Measurements from ENCODE around the gene RNASEH2C.

- TF ChIP-seq POLR2AphosphoS5 (IDR thresholded peaks at IDR 0.05; ENCODE audit: low read depth, low read length) (no peak), USF1 (IDR thresholded peaks at IDR 0.05; ENCODE audit: borderline replicate concordance, low read depth) (no peak), CTCF (IDR thresholded peaks at IDR 0.05) (no peak), GATA2 (CRISPR knock-in tag; IDR thresholded peaks at IDR 0.05) (no peak), ELF1 (IDR thresholded peaks at IDR 0.05) (no peak), GABPA (IDR thresholded peaks at IDR 0.05; ENCODE audit: low read depth) (no peak), RFX5 (IDR thresholded peaks at IDR 0.05; ENCODE audit: low read length) (no peak), ZBTB33 (IDR thresholded peaks at IDR 0.05; ENCODE audit: borderline replicate concordance, low read depth) (no peak), RAD21 (IDR thresholded peaks at IDR 0.05; ENCODE audit: low read length) (no peak), YY1 (IDR thresholded peaks at IDR 0.05; ENCODE audit: low read depth) (no peak), EZH2phosphoT487 (IDR thresholded peaks at IDR 0.05; ENCODE audit: borderline replicate concordance, low read depth) (no peak)
Observed at GRCh38 chr11:65744699-65745042, 24.1 kb upstream of the RNASEH2C start.
